Omental fat pad (tissue), 4 donors: ENCODE measurements around the gene CCDC120. TPM values are rescaled to one million over a fixed set of nuclear protein-coding genes. Genes with fewer than 3 reads are reported as not detected.
A peak's percentile ranks its signal among the peaks of the same experiment; 100 is the strongest.

Source experiments
- ATAC-seq: fragments of 150-250 bp; one replicate; pipeline ENCODE4 v1.9.1; 2016; ENCODE audit warnings: mild to moderate bottlenecking, moderate library complexity; ENCODE audit not compliant: low FRiP score
- DNase-seq: peaks from one replicate; pipeline ENCODE4 v3.0.0-alpha.2; 2019; ENCODE audit warnings: low spot score
- total RNA-seq, 4 donors: library from RNA; depleted of rRNA; stranded (reverse); fragments of >200 nt; gene quantifications; one replicate each; pipeline ENCODE4 v1.1.0, GENCODE V29; 2016
- TF ChIP-seq, protein P1 (sequence below), 3 donors: fragments of 450-650 bp; IDR thresholded peaks; one replicate each; pipeline ENCODE4 v1.5.1; 2016 to 2017; ENCODE audit warnings: antibody characterized with exemption in 3 of 3, mild to moderate bottlenecking in 3 of 3, moderate library complexity in 2 of 3

The CCDC120 gene
- total RNA-seq, 4 donors from 2014 or later = 1.1 to 3.2 (median 2.5) TPM

GRCh38 chrX:49101629-49101984, 42.8 kb downstream of the CCDC120 start:
- ATAC-seq (peak; percentile 11), DNase-seq (no peak)
- TF ChIP-seq, protein P1, sequence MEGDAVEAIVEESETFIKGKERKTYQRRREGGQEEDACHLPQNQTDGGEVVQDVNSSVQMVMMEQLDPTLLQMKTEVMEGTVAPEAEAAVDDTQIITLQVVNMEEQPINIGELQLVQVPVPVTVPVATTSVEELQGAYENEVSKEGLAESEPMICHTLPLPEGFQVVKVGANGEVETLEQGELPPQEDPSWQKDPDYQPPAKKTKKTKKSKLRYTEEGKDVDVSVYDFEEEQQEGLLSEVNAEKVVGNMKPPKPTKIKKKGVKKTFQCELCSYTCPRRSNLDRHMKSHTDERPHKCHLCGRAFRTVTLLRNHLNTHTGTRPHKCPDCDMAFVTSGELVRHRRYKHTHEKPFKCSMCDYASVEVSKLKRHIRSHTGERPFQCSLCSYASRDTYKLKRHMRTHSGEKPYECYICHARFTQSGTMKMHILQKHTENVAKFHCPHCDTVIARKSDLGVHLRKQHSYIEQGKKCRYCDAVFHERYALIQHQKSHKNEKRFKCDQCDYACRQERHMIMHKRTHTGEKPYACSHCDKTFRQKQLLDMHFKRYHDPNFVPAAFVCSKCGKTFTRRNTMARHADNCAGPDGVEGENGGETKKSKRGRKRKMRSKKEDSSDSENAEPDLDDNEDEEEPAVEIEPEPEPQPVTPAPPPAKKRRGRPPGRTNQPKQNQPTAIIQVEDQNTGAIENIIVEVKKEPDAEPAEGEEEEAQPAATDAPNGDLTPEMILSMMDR (IDR thresholded peaks at IDR 0.05) = no peak

- TF ChIP-seq, protein P1 (IDR thresholded peaks at IDR 0.05) = no peak
- ATAC-seq = no peak
- no peak for DNase-seq
These were observed 43.4 kb downstream of the CCDC120 start for GRCh38 chrX:49102190-49102589.

GRCh38 chrX:49103637-49104036, 44.8 kb downstream of the CCDC120 start:
- TF ChIP-seq, protein P1 (IDR thresholded peaks at IDR 0.05) = no peak
- DNase-seq = no peak
- ATAC-seq = no peak

DNA sequence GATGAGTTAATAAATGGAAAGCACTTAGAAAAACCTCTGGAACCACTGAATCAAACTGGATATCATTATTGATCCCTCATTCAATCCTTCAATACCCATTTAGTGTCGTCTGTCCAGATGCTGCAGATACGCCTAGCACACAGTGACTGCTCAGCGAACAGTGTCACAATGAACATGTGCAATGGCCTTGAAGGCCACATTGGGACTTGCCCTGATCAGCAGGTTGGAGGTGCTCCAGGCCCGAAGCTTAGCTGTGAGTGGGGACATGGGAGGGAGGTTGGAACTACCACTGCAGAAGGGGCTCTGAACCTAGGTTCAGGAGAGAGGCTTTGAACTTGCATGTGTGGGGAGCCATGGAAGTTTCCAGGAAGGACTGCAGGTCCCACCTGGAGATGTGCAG, 47.5 kb downstream of the CCDC120 start:
- TF ChIP-seq, protein P1 (IDR thresholded peaks at IDR 0.05) = no peak
- DNase-seq (no peak), ATAC-seq (no peak)

GRCh38 chrX:49106930-49107329, 48.1 kb downstream of the CCDC120 start:
- DNase-seq = no peak
- peak; percentile 54 for ATAC-seq
- TF ChIP-seq, protein P1 (IDR thresholded peaks at IDR 0.05) = no peak

GRCh38 chrX:49108641-49109040, 49.8 kb downstream of the CCDC120 start:
- no peak for ATAC-seq
- TF ChIP-seq, protein P1 (IDR thresholded peaks at IDR 0.05) = no peak

GRCh38 chrX:49110417-49110816, 51.6 kb downstream of the CCDC120 start:
- DNase-seq (no peak), ATAC-seq (no peak)
- TF ChIP-seq, protein P1 (IDR thresholded peaks at IDR 0.05) = no peak

More at GRCh38 chrX:49108641-49109040, 49.8 kb downstream of the CCDC120 start:
- no peak for DNase-seq
